CD4-positive, alpha-beta T cell treated with Interleukin-6 at 100 ng/mL for 8 hours (primary cell): ENCODE measurements around the gene EEF1E1.

Source experiments
- DNase-seq: peaks from one replicate; pipeline ENCODE4 v3.0.0-alpha.2; 2020; ENCODE audit warnings: mixed read lengths, low spot score

Gene EEF1E1

DNA sequence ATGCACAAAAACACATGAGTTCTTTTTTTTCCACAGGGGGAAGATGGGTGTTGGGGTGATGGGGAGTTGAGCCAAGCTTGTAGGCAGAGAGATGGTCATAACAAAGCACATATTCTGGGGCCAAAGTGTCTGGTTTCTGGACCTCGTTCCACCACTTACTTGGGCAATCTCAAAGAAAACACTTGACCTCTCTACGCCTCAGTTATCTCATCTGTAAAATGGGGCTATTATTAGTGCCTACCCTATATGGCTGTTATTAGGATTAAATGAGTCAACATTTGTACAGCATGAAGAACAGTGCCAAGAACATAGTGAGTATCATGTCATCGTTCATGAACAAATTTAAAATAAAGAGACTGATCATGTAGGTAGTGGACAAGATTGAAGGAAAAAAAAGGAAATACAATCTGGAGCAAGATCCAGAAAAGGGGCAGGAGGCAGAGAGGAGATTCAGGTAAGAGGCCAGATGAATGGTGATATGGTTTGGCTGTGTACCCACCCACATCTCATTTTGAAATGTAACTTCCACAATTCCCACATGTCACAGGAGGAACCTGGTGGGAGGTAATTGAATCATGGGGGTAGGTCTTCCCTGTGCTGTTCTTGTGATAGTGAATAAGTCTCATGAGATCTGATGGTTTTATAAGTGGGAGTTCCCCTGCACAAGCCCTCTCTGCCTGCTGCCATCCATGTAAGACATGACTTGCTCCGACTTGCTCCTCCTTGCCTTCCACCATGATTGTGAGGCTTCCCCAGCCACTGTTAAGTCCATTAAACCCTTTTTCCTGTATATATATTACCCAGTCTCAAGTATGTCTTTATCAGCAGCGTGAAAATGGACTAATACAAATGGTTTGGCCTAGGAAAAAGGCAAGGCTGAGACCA lies 14.2 kb downstream of the EEF1E1 start:
- DNase-seq, result no peak

DNA sequence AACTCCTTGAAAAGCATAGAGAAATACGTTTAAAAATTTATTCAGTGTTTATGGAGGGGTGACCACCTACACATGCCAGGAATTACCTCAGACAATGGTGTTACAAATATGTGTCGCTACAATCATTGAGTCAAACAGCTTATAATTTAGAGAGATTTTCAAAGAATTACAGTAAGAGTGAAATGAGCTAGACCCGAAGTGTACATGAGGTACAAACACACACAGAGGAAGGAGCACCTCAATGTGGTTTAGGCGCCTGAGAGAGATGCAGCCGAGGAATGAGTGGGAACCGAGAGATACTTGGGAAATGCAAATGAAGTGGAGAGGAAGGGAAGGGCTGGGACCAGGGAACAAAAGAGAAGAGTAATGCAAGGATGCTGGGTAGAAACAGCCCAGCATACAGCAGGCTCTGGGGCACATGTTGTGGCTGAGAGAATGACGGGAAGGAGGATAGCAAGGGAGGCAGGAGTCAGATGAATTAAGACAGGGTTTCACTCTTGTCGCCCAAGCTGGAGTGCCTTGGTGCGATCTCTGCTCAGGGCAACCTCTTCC lies 15.5 kb downstream of the EEF1E1 start:
- no peak for DNase-seq

DNA sequence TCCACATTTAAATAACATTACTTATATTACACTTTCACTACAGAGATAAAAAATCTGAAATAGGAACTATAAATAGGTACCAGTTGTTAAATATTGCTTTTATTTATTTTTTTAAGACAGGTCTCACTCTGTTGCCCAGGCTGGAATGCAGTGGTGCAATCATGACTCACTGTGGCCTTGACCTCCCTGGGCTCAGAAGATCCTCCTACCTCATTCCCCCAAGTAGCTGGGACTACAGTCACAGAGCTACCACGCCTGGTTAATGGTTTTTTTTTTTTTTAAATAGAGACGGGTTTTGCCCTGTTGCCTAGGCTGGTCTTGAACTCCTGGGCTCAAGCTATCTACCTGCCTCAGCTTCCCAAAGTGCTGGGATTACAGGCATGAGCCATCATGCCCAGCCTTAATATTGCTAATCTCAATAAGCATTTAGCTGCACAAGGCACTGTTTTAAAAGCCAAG lies 17.3 kb downstream of the EEF1E1 start:
- no peak for DNase-seq

DNA sequence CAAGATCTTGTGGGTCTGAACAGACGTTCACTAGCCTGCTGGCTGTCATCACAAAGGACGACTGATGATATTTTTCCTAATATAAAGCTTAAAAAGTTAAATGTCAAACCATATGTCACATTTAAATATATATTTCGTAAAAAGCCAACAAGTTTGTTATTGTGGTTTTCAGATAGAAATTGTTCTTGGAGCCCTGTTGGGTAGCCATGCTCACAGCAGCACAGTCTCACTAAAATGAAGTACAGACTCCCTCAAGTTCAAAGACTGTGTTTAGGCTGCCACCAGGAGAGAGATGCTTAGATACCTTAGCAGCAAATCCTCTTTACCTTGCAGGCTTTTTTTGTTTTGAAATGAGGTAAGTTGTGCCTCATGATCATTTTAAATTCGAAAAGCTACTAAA lies 17.8 kb downstream of the EEF1E1 start:
- no peak for DNase-seq

DNA sequence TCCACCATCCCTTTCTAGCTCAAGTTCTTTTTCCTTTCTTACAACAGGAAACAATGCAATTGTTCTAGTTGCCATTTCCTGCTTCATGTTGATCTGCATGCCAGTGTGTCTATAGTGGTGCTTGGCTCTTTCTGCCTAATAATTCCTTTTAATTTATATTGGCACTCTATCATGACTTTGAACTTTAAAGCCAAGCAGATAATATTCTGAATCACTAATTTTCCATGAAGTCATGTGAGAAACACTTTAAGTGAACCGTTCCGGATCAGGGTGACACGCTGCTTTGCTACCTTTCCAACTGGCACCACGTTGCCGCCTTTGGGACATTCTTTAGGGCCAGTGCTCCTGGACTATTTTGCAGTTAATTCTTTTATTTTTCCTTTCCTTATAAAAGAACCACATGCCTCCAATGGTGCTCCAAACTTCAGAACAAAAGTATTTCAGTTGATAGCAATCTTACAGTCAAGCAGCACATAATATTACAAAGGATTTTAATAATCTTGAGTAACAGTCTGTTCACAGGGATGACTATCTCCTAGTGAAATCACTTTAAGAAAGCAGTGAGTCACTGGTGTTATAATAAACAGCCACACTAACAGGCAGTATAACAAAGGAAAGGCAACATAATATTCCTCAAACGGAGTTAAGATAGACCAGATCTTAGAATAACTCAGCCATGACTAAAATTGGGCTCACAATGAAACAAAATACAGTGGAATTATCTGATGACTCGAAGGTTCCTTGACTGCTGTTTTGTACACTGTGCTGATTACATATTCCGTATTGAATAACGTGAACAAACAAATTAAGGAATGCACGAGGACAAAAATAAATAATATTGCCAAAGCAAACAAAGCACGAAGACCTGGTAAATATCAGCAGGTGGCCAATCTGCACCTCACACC lies 19.1 kb downstream of the EEF1E1 start:
- no peak for DNase-seq

DNA sequence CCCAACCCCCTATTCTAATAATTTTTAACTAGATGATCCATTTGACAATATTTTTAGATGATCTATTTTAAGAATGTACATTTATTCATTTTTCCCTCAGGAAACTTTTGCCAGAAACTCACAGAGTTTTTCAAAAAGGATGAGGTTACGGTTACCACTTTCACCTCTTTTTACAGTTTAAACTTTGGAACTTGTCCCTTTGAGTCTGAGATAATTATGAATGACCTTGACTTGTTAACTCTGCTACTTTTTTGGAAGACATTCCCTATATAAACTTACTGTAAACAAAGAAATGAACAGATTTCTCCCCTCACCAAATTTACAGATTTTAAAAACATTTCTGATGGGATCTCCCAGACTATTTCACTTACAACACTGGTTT lies 19.8 kb downstream of the EEF1E1 start:
- no peak for DNase-seq

DNA sequence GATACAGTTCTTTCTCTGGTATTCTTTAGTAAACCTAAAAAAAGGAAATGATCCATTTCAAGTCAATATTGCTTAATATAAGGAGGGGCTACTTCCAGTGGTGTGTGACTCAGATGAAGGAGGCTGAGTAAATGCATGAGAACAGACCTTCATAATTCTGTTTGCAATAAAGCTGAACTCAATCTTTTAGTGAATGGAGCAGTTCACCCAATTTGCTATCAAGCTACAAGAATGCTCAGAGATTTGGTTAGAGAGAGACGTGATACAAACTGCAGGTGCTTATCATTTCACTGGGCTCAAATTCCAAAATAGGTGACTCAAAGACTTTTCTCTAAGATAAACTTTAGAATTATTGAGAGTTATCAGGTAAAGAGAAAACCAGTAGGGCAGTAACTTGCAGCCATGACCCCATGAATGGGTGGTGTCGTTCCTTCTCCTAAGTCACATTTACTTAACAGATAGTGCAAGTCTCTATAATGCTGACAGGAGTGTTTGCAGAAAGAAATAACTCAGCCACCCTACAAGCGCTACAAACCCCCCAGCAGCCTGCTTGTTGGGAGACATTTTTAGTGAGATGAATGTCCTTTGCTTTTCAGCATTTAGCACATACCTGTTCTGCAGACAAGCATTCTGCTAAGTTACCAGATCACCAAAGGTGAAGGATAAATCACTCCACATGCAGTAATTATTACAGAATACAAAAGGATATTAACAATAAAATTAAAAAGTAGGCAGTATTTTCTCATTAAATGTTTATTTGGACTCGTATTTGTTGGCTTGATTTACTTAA lies 21.8 kb downstream of the EEF1E1 start:
- DNase-seq, result no peak

DNA sequence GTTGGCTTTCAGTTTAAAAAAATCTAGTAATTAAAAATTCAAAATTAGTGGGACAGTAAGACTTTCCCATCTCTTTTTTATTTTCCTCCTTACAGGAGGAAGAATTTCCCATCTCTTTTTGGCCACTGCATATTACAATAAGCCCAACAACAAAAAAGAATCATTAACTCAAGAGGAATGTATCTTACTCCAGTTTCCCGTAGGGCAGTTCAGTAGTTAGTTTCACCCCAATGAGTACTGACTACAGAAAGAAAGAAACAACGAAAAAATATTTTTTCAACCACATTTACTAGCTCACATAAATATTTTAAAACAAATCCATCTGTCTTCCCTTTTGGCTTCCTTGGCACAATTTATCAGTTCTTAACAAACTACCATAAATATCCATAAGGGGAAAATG lies 23.2 kb downstream of the EEF1E1 start:
- DNase-seq, result no peak

DNA sequence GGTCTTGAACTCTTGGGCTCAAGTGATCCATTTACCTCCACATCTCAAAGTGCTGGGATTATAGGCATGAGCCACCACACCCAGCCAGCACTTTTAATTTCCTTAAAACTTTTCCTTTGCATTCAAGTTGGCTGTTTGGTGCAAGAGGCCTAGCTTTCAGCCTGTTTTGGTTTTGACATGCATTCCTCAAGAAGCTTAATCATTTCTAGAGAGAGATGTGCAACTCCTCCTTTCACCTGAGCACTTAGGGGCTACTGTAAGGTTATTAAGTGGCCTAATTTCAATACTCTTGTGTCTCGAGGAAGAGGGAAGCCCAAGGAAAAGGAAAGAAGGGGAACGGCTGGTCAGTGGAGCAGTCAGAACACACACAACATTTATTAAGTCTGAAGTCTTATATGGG lies 24.4 kb downstream of the EEF1E1 start:
- DNase-seq, result no peak

DNA sequence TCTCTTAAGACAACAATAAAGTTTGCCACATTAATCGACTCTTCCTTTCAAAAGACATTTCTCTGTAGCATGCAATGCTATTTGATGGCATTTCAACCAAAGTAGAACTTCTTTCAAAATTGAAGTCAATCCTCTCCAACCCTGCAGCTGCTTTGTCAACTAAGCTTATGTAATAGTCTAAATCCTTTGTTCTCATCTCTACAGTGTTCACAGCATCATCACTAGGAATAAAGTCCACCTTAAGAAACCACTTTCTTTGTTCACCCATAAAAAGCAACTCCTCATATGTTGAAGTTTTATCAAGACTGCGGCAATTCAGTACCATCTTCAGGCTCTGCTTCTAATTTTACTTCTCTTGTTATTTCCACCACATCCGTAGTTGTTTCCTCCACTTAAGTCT lies 26.6 kb downstream of the EEF1E1 start:
- DNase-seq, result no peak

DNA sequence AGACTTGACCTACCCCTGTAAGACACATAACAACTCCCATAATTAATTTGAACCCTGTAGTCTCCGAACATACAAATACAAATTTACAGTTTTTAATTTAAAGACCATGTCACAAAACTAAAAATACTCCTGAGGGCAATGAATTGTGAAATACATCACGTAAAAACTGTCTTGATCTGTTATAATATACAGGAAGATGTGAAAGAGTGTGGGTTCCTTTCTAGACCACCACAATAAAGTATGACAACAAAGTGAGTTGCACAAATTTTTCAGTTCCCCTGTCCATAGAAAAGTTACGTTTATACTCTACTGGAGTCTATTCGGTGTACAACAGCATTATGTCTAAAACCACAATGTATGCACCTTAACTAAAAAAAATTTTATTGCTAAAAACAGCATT lies 27.2 kb downstream of the EEF1E1 start:
- DNase-seq, result no peak

DNA sequence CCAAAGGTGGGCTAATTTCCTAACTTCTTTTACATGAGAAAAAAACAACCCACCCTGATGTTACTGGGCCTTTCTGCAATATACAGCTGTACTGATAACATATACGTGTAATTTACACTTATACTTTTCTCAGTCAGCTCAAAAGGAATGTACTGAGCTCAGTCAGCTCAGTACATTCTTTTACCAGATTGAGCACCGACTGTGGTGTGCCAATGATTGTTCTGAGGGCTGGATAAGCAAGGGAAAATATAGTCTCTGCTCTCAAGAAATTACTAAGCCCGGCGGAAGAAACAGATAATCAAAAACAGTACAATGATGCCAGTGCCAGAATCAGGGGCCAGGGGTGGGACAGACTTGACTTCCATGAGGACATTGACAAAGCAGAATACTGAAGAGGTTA lies 28.1 kb downstream of the EEF1E1 start:
- DNase-seq, result no peak

DNA sequence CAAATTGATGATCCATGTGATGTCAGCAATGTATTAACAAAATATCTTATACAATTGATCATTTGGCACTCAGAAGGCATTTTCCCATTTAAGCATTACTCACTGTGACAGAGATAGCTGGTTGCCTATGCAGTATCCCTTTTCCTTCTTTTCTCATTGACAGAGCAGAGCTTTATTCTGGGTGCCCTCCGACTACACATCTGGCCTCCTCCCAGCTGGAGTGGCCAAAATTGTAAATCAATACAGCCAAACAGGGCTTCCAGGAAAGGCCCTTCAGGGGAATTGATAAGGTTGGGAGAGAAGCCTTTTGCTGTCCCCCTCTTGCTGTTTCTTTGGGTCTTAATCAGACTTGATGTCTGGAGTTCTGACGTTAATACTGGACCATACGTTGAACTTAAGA lies 28.6 kb downstream of the EEF1E1 start:
- DNase-seq, result no peak

DNA sequence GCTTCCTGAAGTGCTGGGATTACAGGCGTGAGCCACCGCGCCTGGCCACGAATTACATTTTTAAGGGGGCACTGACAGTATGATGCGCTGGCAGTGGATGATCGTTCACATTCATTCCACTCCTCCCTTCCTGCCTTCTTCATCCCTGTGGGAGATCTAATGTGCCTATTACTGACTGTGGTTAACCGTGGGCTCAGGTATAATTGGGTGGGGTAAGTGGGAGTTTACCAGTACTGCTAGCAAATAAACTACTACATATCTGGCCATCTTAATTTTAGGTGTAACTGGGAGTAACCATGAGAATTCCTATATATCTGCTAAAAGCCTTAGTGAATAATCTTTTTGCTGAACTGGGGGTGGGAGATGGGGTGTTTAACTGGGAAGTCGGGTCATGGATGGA lies 31.6 kb downstream of the EEF1E1 start:
- DNase-seq, result no peak

DNA sequence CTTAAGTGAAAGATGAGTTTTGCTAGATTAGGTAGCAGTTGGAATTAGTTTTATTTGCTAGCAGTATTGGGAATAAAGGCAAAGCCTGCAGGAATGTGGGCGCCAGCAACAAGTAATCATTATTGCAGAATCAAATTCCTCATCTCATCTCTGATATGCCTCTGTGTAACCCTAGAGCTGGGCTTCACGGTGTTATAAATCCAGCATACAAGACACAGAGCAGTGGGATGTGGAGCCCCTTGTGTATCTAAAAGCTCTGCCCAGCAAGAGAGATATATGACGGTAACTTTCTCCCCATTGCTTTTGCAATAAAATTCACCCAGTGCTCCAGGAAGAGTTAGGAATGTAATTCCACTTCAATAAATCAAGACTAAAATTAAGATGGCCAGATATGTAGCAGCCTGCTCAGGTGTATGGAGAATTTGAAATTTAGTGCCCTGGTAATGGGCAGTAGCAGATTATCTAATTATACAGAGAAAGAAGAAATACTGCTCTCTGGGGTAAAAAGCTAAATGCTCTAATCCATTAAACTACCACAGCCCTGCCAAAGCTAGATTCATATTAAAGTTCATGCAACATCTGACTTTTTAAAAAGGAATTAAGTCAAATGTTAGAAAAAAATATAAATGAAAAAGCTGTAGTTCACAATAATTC lies 32.6 kb downstream of the EEF1E1 start:
- no peak for DNase-seq

DNA sequence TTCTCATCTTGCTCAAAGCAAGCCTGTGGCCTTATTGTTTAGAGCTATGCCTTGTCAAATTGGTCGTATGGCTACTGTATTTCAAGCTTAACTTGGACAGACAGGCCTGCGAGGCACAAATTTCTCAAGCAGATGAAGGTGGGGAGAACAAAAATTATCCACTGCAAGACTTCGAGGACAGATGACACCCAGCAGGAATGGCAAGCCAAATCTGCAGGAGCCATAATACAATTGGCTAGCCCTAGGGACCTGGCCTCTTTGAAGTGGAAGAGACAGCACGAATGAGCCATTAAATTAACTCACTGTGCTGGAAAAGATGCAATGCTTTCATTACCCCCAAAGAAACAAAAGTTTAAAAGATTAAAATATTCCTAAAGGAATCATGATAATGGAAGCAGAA lies 33.2 kb downstream of the EEF1E1 start:
- DNase-seq, result no peak

DNA sequence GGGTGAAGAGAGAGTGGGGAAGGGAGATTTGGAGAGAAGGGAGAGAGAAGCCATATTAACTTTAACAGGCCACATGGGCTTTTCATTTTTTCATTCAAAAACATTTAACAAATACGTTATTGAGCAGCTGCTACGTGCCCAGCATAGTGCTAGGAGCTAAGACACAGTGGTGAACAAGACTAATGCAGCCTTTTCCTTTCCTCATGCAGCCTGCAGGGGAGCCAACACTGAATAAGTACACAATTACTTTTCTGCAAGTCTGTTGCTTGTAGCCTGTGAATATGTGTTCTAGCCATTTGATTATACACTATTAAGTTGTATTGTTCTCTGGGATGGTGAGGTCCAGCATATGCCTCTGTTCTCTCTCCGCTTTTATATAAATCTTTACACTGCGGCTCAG lies 36.2 kb downstream of the EEF1E1 start:
- DNase-seq, result no peak

DNA sequence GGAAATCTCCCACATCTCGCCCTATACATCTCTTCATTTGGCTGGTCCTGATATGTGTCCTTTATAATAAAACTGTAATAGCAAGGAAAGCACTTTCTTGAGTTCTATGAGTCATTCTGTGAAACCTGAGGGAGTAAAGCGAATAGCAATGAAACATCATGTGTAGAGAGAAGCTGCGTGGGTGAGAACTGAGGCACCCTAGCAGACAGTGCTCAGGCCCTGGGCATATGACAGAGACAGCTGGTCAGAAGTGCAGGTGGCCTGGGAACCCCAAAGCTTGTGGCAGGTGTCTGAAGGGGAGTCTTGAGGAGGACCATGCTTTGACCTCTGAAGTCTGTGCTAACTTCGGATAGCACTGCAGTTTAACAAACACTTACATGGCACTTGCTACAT lies 36.8 kb downstream of the EEF1E1 start:
- DNase-seq, result no peak

DNA sequence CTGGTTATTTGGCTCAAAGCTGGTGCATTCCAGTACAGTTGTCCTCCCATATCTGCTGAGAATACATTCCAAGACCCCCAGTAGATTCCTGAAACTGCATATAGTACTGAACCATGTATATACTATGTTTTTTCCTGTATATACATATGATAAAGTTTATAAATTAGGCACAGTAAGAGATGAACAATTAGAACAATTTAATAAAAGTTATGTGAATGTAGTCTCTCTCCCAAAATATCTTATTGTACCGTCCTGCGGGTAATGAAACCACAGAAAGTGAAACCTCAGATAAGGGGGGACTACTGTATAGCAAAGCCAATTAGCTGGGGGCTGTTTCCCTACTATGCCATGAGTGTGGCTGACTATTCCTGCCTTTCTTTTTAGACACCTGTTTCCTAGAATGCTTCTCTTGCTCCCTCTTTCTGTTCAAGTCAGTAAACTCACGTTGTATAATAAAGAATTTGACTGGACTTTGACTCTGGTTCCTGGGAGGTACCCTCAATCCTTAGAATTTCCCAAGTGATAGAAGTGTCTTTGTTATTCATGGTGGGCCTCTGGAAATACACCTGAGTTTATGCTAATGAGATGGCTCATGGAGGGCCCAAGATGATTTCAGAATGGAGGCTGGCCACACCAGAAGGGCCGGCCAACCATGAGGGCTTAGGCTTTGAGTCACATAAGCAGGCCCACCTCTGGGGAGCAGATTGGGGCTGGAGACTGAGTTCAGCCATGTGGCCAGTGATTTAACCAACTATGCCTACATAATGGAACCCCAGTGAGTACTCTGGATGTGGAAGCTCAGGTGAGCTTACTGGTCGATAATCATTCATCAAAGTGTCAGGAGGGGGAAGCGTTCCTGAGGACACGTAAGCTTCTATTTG lies 37.5 kb downstream of the EEF1E1 start:
- no peak for DNase-seq
